NB4 (cell line): ENCODE data around the gene DECR2.
"Not testable (repeated sequence)": the region's sequence is repeated elsewhere in the genome, so short reads cannot be mapped to it uniquely, and the experiment has no call there.

ENCODE experiments used
- DNase-seq: peaks from one replicate; pipeline ENCODE4 v3.0.0; 2010; ENCODE audit warnings: low read depth
- H3K4me3 ChIP-seq: one replicate; pipeline ENCODE4 v1.5.1; 2011; ENCODE audit warnings: mild to moderate bottlenecking, low read depth, low read length, moderate library complexity
- MYC ChIP-seq: IDR thresholded peaks from 2 replicates; pipeline ENCODE4 v1.6.1; 2011; ENCODE audit warnings: low read depth, low read length
- POLR2A ChIP-seq: IDR thresholded peaks from 2 replicates; pipeline ENCODE4 v1.6.1; 2011; ENCODE audit warnings: mild to moderate bottlenecking; ENCODE audit not compliant: insufficient read length; ENCODE audit errors: extremely low read depth
- TF ChIP-seq, protein P1 (sequence below): IDR thresholded peaks from 2 replicates; pipeline ENCODE4 v1.6.1; 2011; ENCODE audit warnings: low read depth, low read length
- TF ChIP-seq, protein P2 (sequence below): IDR thresholded peaks from one replicate; pipeline ENCODE4 v1.5.1; 2012; ENCODE audit warnings: low read depth, low read length

The DECR2 gene

DNA sequence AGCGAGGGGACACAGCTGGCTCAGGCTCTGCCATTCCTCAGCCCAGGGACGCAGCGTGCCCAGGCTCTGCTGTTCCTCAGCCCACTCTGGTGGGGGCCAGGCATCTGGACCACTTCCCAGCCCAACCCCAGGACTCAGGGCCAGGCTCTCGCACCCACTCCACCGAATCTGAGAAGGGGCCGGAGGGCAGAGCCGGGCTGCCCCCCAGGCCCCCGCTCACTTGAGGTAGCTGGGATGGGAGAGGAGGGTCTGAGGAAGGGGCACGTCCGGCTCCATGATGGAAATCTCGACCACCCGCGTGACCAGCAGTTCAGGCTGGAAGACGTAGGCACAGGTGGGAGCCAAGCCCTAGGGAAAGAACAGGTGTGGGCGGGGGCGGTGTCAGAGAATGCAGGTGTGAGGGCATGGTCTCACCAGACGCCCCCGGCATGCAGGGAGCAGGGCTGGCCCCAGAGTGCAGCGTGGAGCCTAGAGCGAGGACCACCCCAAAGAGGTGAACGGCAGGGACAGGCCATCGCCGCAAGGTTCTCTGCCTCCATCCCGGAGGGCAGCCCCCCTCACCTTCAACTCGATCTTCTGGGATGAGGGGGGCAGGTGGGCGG, 24.8 kb upstream of the DECR2 start:
- DNase-seq = no peak
- TF ChIP-seq POLR2A = no peak
- TF ChIP-seq, protein P1, sequence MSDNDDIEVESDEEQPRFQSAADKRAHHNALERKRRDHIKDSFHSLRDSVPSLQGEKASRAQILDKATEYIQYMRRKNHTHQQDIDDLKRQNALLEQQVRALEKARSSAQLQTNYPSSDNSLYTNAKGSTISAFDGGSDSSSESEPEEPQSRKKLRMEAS = no peak
- H3K4me3 ChIP-seq = no peak overlapping the region

DNA sequence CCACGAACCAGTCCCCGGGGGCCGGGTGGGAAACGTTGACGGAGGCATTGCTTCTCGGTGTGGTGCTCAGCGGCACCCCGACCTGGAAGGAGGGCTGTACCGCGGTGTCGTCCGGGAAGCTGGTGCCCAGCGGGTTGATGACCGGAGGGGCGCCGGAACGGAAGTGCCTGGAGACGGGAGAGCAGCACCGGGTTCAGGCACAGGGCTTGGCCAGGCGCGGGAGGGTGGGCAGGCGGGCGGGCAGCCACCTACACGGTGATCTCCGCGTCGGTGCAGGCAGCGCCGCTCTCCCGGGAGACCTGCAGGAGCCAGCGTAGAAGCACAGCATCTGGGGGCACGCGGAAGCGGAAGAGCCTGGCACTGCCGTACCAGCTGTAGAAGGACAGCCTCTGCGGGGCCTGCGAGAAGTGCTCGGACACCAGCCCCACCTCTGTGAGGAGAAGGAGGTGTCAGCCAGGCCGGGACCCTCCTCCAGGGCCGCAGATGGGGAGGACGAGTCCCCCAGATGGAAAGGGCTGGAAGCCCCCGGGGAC, 24.2 kb upstream of the DECR2 start:
- no peak overlapping the region for H3K4me3 ChIP-seq
- TF ChIP-seq POLR2A (no peak), MYC (no peak)
- TF ChIP-seq, protein P1 = no peak
- TF ChIP-seq, protein P2, sequence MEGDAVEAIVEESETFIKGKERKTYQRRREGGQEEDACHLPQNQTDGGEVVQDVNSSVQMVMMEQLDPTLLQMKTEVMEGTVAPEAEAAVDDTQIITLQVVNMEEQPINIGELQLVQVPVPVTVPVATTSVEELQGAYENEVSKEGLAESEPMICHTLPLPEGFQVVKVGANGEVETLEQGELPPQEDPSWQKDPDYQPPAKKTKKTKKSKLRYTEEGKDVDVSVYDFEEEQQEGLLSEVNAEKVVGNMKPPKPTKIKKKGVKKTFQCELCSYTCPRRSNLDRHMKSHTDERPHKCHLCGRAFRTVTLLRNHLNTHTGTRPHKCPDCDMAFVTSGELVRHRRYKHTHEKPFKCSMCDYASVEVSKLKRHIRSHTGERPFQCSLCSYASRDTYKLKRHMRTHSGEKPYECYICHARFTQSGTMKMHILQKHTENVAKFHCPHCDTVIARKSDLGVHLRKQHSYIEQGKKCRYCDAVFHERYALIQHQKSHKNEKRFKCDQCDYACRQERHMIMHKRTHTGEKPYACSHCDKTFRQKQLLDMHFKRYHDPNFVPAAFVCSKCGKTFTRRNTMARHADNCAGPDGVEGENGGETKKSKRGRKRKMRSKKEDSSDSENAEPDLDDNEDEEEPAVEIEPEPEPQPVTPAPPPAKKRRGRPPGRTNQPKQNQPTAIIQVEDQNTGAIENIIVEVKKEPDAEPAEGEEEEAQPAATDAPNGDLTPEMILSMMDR = no peak
- no peak for DNase-seq

DNA sequence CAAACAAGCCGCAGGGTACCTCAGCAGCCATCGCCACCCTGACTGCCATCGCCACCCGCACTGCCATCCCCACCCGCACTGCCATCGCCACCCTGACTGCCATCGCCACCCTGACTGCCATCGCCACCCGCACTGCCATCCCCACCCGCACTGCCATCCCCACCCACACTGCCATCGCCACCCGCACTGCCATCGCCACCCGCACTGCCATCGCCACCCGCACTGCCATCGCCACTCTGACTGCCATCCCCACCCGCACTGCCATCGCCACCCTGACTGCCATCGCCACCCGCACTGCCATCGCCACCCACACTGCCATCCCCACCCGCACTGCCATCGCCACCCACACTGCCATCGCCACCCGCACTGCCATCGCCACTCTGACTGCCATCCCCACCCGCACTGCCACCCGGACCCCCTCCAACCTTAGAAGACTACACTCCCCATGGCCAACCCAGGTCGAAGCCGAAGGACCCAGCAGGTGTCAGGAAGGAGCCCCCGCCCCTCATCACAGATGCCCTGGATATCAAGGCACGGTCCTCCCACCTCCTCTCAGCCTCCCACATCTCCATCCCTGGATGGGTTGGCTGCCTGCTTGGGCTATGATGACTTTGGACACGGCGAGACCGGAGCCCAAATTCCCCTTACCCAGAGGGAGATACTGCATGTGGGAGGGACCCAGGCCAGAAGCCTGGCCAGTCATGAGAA, 23.4 kb upstream of the DECR2 start:
- not testable (repeated sequence) for H3K4me3 ChIP-seq, DNase-seq

DNA sequence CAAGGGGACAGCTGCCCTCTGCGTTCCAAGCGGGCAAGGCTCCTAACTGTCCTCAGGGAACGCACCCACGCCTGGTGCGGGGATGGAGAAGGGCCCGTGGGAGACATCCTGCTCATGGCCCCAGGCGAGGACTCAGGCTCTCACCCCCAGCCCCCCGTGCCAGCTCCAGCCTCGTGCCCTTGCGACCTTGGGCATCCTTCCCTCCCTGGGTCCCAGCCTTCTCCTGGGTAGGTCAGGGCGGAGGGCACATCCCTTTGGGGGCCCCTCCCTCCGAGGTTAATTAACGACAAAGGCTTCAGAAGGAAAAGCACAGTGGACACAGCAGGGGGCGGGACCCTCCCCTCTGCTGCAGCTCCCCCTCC, 22.9 kb upstream of the DECR2 start:
- no peak for DNase-seq
- no peak overlapping the region for H3K4me3 ChIP-seq
- TF ChIP-seq, protein P1 = no peak
- TF ChIP-seq MYC (no peak), POLR2A (no peak)
- TF ChIP-seq, protein P2 = no peak

DNA sequence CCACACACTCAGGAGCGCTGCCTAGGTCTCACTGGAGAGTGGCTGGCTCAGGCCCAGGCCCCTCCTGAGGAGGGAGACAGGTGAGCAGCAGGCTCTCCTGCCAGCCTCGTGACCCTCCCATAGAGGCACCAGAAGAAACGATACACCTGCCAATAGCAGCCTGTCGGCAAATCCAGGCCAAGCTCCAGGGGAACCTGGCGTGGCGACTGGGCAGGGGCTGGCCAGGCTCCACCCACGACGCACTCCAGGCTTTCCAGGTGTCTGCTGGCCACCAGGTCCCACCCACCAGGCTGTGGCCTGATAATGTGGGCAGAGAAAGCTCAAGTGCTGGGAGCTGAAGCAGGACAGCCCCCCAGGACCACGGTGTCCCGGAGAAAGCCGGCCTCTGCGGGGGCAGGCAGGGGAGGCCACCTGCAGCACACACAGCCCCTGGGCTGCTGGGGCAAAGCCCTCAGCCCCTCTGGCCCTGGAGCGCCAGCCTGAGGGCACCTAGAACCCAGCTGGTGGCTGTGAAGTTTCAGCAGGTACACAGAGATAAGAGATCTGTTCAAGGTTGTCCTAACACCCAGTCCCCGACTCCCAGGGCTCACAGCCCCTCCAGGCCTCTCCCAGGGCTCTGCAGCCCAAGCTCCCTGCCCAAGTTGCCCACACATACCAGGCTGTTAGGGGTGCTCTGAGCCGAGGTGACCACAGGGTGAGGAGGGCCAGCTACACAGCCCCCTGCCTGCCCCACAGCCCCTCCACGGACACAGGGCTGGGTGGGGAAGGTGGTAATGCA, 22.3 kb upstream of the DECR2 start:
- no peak for TF ChIP-seq MYC
- TF ChIP-seq POLR2A = no peak
- TF ChIP-seq, protein P1 = no peak
- TF ChIP-seq, protein P2 = no peak
- H3K4me3 ChIP-seq = no peak overlapping the region
- DNase-seq = no peak

DNA sequence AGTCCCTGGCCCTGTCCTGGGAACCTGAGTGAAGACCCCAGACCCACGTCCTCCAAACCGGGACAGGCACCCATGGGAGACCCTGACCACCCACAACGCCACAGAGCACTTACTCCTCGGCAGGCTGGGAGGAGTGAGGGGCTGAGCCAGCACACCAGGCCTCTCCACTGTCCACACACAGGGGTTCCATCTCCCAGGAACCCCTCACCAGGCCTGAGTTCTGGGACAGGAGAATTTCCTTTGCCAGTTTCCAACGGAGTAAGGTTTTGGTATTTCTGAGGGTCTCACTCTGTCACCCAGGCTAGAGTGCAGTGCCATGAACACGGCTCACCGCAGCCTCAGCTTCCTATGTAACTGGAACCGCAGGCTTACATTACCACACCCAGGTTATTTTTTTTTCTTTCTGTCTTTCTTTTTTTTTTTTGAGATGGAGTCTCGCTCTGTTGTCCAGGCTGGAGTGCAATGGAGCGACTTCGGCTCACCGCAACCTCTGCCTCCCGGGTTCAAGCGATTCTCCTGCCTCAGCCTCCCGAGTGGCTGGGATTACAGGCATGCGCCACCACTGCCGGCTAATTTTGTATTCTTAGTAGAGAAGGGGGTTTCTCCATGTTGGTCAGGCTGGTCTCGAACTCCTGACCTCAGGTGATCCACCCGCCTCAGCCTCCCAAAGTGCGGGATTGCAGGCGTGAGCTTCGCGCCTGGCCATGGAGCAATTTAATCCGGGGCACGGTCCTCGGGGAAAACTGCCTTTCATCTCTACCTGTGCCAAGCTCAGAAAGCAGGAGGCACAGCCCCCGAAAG, 21.5 kb upstream of the DECR2 start:
- DNase-seq = no peak
- TF ChIP-seq, protein P2 = no peak
- TF ChIP-seq POLR2A (no peak), MYC (no peak)
- TF ChIP-seq, protein P1 = no peak
- no peak overlapping the region for H3K4me3 ChIP-seq
